Kidney (tissue), 22 donors: Measurements from ENCODE around the gene KLHL40. TPM values are rescaled to one million over a fixed set of nuclear protein-coding genes. Genes with fewer than 3 reads are reported as not detected.

Source experiments
- DNase-seq, 5 donors: peaks; one replicate each; pipeline ENCODE4 v3.0.0-alpha.2; 2013 to 2020
- FAIRE-seq: peaks from 2 replicates; lab custom pipeline; 2012; peaks lifted over from hg19 to GRCh38; lab: Jason Lieb, UNC
- H3K27ac ChIP-seq, 2 donors: one replicate each; pipeline ENCODE4 v1.7.0; 2013; ENCODE audit warnings: low read depth in 2 of 2, low read length in 2 of 2, inconsistent platforms in 1 of 2
- H3K27me3 ChIP-seq: one replicate; pipeline ENCODE4 v1.7.1; 2013; ENCODE audit warnings: low read length, inconsistent platforms; ENCODE audit not compliant: control insufficient read depth, insufficient read depth
- H3K36me3 ChIP-seq, 3 donors: one replicate each; pipeline versions ENCODE4 v1.7.0 to v1.7.1; 2013; ENCODE audit warnings: low read length in 3 of 3, control low read depth in 1 of 3, inconsistent platforms in 1 of 3; ENCODE audit not compliant: insufficient read depth in 3 of 3, control insufficient read depth in 2 of 3
- H3K4me1 ChIP-seq, 3 donors: one replicate each; pipeline versions ENCODE4 v1.7.0 to v1.7.1; 2013; ENCODE audit warnings: low read length in 3 of 3, inconsistent platforms in 1 of 3, low read depth in 1 of 3; ENCODE audit not compliant: control insufficient read depth in 2 of 3, insufficient read depth in 2 of 3
- H3K4me3 ChIP-seq, 3 donors: one replicate each; pipeline versions ENCODE4 v1.7.0 to v1.8.1; 2013; ENCODE audit warnings: low read length in 3 of 3, control low read depth in 1 of 3, inconsistent platforms in 1 of 3
- H3K9ac ChIP-seq, 3 donors: one replicate each; pipeline versions ENCODE4 v1.7.0 to v1.7.1; 2013; ENCODE audit warnings: low read length in 3 of 3, control low read depth in 1 of 3, inconsistent platforms in 1 of 3
- H3K9me3 ChIP-seq, 3 donors: one replicate each; pipeline versions ENCODE4 v1.7.0 to v1.7.1; 2013; ENCODE audit warnings: low read length in 3 of 3, control low read depth in 1 of 3, inconsistent platforms in 1 of 3; ENCODE audit not compliant: control insufficient read depth in 2 of 3, insufficient read depth in 1 of 3
- CTCF ChIP-seq: IDR thresholded peaks from 3 replicates; pipeline ENCODE4 v1.5.1; 2012; ENCODE audit warnings: mild to moderate bottlenecking, moderate library complexity, borderline replicate concordance; ENCODE audit not compliant: insufficient read depth; ENCODE audit errors: extremely low read depth
- intact Hi-C: fragments of 100-400 bp; cut with DNase I; formaldehyde crosslinking; loops from one replicate; pipeline ENCODE4 v1.11.1; 2022
- long read RNA-seq, 10 donors: library from polyadenylated mRNA in 1 of 10; unstranded in 1 of 10; transcript quantifications; one replicate each; pipeline ENCODE4 v2.0.0 and lab custom pipeline, GENCODE V29; 2021 to 2026
- polyA plus RNA-seq: library from polyadenylated mRNA; stranded (reverse); fragments of 350-450 nt; fragmentation: Illumina TruSeq; extraction: RNeasy Lipid Tissue Mini Kit (QIAGEN cat#74804); gene quantifications from one replicate; pipeline ENCODE4 v1.2.3, GENCODE V29; 2014; ENCODE audit warnings: low read depth, low replicate concordance; ENCODE audit not compliant: insufficient read depth
- total RNA-seq: library from RNA; stranded (reverse); fragmentation: NEBNext Ultra II Directional; extraction: Animal tissue kit (Norgen Biotek cat#: 25700); gene quantifications from one replicate; pipeline ENCODE4 v1.2.1, GENCODE V29; 2021
- donor health status: control.
- donor health status: control.
- donor health status: control.
- donor health status: control.
- donor health status: control.
- donor health status: DM: yes; HTN: yes; CAD: no.
- donor health status: Normal renal cell carcinoma (clear cell type).

The KLHL40 gene
- total RNA-seq: not detected
- not detected for polyA plus RNA-seq
- long read RNA-seq, donor 1: 0 reads
- long read RNA-seq, donor 2: 0 reads
- long read RNA-seq, donor 3: 0 reads
- long read RNA-seq, donor 4: 0 reads
- long read RNA-seq, donor 5: 0 reads
- long read RNA-seq, donor 6: 0 reads
- long read RNA-seq, donor 7: 0 reads
- long read RNA-seq, donor 8: 0 reads
- long read RNA-seq, donor 9: 0 reads
- long read RNA-seq, donor 10: 0 reads

DNA sequence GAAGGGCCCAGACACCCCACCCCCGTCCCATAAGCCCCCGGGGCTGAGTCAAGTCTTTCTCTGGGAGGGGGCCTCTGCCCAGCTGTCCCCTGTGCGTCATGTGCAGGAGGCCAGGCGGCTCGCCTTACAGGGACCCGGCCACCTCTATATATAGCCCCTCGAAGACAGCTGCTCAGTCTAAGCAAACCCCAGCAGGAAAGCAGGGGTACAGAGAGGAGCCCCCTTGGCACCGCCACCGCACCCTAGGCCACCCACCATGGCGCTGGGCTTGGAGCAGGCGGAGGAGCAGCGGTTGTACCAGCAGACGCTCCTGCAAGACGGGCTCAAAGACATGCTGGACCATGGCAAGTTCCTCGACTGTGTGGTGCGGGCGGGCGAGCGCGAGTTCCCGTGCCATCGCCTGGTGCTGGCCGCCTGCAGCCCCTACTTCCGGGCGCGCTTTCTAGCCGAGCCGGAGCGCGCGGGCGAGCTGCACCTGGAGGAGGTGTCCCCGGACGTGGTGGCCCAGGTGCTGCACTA, at the start of gene KLHL40:
KLHL40 (plus strand) TSS at position 175 of the 519 bp plus-strand sequence; CDS start at position 257, 82 bp downstream.
- H3K27me3 ChIP-seq: peaks cover 8% of the 10 kb centered on the region
- peak in 2 of 5 donors; percentile 28 to 55 for DNase-seq
- peaks cover 0 to 4% (median 0%) of the 10 kb centered on the region in 3 donors for H3K4me1 ChIP-seq
- H3K4me3 ChIP-seq: no peak within 1 kb of the TSS
- H3K36me3 ChIP-seq: no peaks in the 10 kb centered on the region
- H3K27ac ChIP-seq: no peak within 1 kb of the TSS
- intact Hi-C loops: no loop called here
- no peak within 1 kb of the TSS for H3K9ac ChIP-seq
- no peak for FAIRE-seq
- no peak for TF ChIP-seq CTCF
- H3K9me3 ChIP-seq: no peaks in the 10 kb centered on the region

DNA sequence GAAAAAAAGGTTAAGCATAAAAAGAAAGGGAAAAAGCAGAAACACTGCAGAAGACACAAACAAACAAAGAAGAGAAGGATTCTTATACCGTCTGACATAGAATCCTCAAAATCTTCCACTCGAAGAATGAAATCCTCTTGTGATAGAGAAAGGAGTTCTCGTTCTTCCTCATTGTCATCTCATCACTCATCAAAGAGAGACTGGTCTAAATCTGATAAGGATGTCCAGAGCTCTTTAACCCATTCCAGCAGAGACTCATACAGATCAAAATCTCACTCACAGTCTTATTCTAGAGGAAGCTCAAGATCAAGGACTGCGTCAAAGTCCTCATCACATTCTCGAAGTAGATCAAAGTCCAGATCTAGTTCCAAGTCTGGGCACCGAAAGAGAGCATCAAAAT, 48.3 kb upstream of the KLHL40 start:
- no peak for DNase-seq
- Histone ChIP-seq H3K27me3 (no peaks in the 10 kb centered on the region), H3K9ac (no peak overlapping the region), H3K27ac (no peak overlapping the region), H3K36me3 (peaks cover 29 to 76% (median 55%) of the 10 kb centered on the region in 3 donors), H3K4me1 (no peaks in the 10 kb centered on the region), H3K9me3 (no peaks in the 10 kb centered on the region), H3K4me3 (no peak overlapping the region)
- intact Hi-C loops: no loop called here
- no peak for FAIRE-seq
- TF ChIP-seq CTCF: no peak

DNA sequence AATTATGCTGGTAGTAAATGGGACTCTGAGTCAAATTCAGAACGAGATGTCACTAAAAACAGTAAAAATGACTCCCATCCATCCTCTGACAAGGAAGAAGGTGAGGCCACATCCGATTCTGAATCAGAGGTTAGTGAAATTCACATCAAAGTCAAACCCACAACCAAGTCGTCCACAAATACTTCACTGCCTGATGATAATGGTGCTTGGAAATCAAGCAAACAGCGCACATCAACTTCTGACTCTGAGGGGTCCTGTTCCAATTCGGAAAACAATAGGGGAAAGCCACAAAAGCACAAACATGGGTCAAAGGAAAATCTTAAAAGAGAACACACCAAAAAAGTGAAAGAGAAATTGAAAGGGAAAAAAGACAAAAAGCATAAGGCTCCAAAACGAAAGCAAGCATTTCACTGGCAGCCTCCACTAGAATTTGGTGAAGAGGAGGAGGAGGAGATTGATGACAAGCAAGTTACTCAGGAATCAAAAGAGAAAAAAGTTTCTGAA, 46.9 kb upstream of the KLHL40 start:
- no peak for DNase-seq
- Histone ChIP-seq H3K36me3 (peaks cover 24 to 77% (median 57%) of the 10 kb centered on the region in 3 donors), H3K4me1 (no peaks in the 10 kb centered on the region), H3K9ac (no peak overlapping the region), H3K9me3 (no peaks in the 10 kb centered on the region), H3K27ac (no peak overlapping the region), H3K4me3 (no peak overlapping the region), H3K27me3 (no peaks in the 10 kb centered on the region)
- no peak for TF ChIP-seq CTCF
- intact Hi-C loops: no loop called here
- no peak for FAIRE-seq
